ENCODE measurements around the gene RMDN3. TPM values are rescaled to one million over a fixed set of nuclear protein-coding genes. Genes with fewer than 3 reads are reported as not detected.

RMDN3 gene
- total and polyA plus RNA-seq, 2 of the 13 experiments (the other 11 are each of a cell fraction or from before 2014, with no cell fraction given): 16.8 to 19.5 TPM

GRCh38 chr15:40754883-40755811 is at the start of gene RMDN3 (continued):
- TF ChIP-seq ZNF512B (CRISPR knock-in tag; IDR thresholded peaks at IDR 0.05; ENCODE audit: borderline replicate concordance): no peak
- no peak for TF ChIP-seq BHLHE40 (IDR thresholded peaks at IDR 0.05; ENCODE audit: low read length)
- TF ChIP-seq ZNF552 (CRISPR knock-in tag; IDR thresholded peaks at IDR 0.05; ENCODE audit: borderline replicate concordance): no peak
- TF ChIP-seq ZNF737 (CRISPR knock-in tag; IDR thresholded peaks at IDR 0.05; ENCODE audit: borderline replicate concordance): no peak
- no peak for TF ChIP-seq ZMAT5 (CRISPR knock-in tag; IDR thresholded peaks at IDR 0.05; ENCODE audit: borderline replicate concordance, low read depth)
- no peak for TF ChIP-seq HOMEZ (CRISPR knock-in tag; IDR thresholded peaks at IDR 0.05; ENCODE audit: low read depth)
- no peak for TF ChIP-seq REXO4 (CRISPR knock-in tag; IDR thresholded peaks at IDR 0.05; ENCODE audit: borderline replicate concordance)
- TF ChIP-seq MEF2D (CRISPR knock-in tag; IDR thresholded peaks at IDR 0.05): no peak
- no peak for TF ChIP-seq ZSCAN9 (CRISPR knock-in tag; IDR thresholded peaks at IDR 0.05; ENCODE audit: borderline replicate concordance)
- TF ChIP-seq SPEN (CRISPR knock-in tag; IDR thresholded peaks at IDR 0.05; ENCODE audit: low read depth): peak; percentile 90
- TF ChIP-seq, protein P1, sequence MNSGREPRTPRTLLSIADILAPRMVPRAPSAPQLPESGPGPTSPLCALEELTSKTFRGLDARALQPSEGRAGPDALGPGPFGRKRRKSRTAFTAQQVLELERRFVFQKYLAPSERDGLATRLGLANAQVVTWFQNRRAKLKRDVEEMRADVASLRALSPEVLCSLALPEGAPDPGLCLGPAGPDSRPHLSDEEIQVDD (CRISPR knock-in tag; IDR thresholded peaks at IDR 0.05; ENCODE audit: borderline replicate concordance): no peak
- TF ChIP-seq, protein P2, sequence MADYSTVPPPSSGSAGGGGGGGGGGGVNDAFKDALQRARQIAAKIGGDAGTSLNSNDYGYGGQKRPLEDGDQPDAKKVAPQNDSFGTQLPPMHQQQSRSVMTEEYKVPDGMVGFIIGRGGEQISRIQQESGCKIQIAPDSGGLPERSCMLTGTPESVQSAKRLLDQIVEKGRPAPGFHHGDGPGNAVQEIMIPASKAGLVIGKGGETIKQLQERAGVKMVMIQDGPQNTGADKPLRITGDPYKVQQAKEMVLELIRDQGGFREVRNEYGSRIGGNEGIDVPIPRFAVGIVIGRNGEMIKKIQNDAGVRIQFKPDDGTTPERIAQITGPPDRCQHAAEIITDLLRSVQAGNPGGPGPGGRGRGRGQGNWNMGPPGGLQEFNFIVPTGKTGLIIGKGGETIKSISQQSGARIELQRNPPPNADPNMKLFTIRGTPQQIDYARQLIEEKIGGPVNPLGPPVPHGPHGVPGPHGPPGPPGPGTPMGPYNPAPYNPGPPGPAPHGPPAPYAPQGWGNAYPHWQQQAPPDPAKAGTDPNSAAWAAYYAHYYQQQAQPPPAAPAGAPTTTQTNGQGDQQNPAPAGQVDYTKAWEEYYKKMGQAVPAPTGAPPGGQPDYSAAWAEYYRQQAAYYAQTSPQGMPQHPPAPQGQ (CRISPR knock-in tag; IDR thresholded peaks at IDR 0.05; ENCODE audit: borderline replicate concordance): no peak
- peak; percentile 58 for TF ChIP-seq SRSF1 (optimal IDR thresholded peaks at IDR 0.05; ENCODE audit: low read depth, low read length)
- TF ChIP-seq SMC3 (IDR thresholded peaks at IDR 0.05; ENCODE audit: low read length): no peak
- no peak for TF ChIP-seq ZNF75D (CRISPR knock-in tag; IDR thresholded peaks at IDR 0.05; ENCODE audit: borderline replicate concordance)
- TF ChIP-seq ZNF512 (CRISPR knock-in tag; IDR thresholded peaks at IDR 0.05): no peak
- TF ChIP-seq PLRG1 (conservative IDR thresholded peaks at IDR 0.05): no peak

Measured in HepG2 (cell line).